ENCODE measurements around the gene KIF1B.

GRCh38 chr1:10380594-10381275, 170.4 kb downstream of the KIF1B start:
- TF ChIP-seq, protein P1, sequence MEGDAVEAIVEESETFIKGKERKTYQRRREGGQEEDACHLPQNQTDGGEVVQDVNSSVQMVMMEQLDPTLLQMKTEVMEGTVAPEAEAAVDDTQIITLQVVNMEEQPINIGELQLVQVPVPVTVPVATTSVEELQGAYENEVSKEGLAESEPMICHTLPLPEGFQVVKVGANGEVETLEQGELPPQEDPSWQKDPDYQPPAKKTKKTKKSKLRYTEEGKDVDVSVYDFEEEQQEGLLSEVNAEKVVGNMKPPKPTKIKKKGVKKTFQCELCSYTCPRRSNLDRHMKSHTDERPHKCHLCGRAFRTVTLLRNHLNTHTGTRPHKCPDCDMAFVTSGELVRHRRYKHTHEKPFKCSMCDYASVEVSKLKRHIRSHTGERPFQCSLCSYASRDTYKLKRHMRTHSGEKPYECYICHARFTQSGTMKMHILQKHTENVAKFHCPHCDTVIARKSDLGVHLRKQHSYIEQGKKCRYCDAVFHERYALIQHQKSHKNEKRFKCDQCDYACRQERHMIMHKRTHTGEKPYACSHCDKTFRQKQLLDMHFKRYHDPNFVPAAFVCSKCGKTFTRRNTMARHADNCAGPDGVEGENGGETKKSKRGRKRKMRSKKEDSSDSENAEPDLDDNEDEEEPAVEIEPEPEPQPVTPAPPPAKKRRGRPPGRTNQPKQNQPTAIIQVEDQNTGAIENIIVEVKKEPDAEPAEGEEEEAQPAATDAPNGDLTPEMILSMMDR (IDR thresholded peaks at IDR 0.05) = no peak
- TF ChIP-seq POLR2A (IDR thresholded peaks at IDR 0.05) = no peak
